ENCODE data around the gene NDUFA8. TPM values are rescaled to one million over a fixed set of nuclear protein-coding genes. Genes with fewer than 3 reads are reported as not detected.
A peak's percentile ranks its signal among the peaks of the same experiment; 100 is the strongest.

NDUFA8 gene
- total RNA-seq, 8 experiments from 2014 or later: 40.9 to 119 (median 64.1) TPM

DNA sequence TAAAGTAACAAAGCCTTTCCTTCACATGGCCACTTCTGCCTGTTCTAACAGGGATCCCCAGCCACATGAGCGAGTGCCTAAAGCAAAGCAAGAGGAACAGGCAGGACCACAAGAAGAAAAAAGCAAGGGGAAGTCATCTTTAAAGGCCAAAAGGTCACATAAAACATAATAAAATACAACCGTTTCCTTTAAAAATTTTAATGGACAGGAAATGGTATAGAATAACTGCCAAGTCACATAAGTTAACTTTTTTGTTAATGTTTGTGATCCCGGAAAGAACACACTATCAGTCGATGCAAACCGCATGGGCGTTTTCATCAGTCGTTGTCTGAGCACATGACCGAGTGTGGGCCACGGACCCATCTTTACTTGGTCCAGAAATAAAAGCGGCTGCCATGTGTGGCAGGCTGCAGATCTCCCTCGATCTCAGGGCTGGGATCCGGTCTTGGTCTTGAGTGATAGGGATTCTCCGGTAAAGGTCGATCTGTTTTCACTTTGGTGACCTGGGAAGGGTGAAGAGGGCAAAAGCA lies 15.6 kb downstream of the NDUFA8 start:
- no peak for ATAC-seq (replicated peaks in 6 of 8)

DNA sequence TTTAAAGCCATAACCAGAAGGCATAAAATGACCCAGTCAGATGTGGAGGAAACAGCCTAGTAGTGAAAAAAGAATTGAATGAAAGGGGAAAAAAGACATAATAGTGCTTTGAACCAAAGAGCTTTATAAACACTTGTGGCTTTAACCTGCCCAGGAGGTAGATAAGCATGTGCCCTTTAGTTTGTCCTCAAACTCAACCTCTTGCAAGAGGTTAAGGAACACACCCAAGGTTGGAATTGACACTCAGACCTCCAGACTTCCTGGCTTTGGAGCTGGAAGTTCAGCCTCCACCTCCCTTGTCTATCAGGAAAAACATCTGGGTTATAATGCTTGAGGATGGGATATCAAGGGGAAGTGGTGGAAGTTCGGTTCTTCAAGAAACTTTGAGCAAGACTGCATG lies 16.3 kb downstream of the NDUFA8 start:
- WGBS, 10 experiments: 100% methylated on average over 1 of the region's 1 CpG; no CpG with 5 or more reads in 7 of the 10 experiments
- H3K4me1 ChIP-seq (replicated peaks in 1 of 2): no peaks in the 10 kb centered on the region
- no peak for ATAC-seq (replicated peaks in 6 of 8)
- in situ Hi-C loops (cut with MboI; ENCODE audit: low pct_unique_long_range_greater_than_20kb in 2 of 9, low sequenced_read_pairs in 9 of 9, unreplicated experiment in 9 of 9): loop anchor here in 2 of 9 experiments (25.0 kb wide), 2 partner anchors 319 to 669 kb away; partner anchors contain the start of gene OR1K1 (in 2 of the 2)
- H3K4me3 ChIP-seq: no peak overlapping the region
- H3K27ac ChIP-seq: no peak overlapping the region

More for the DNA sequence above, 15.6 kb downstream of the NDUFA8 start:
- Histone ChIP-seq H3K4me3 (no peak overlapping the region), H3K27ac (no peak overlapping the region), H3K4me1 (replicated peaks in 1 of 2) (no peaks in the 10 kb centered on the region)
- in situ Hi-C loops (cut with MboI; ENCODE audit: low pct_unique_long_range_greater_than_20kb in 2 of 9, low sequenced_read_pairs in 9 of 9, unreplicated experiment in 9 of 9): loop anchor here in 2 of 9 experiments (25.0 kb wide), 2 partner anchors 318 to 668 kb away; partner anchors contain the start of gene OR1K1 (in 2 of the 2)
- WGBS, 10 experiments: 80 to 100% (median 93%) methylated on average over 1 to 12 of the region's 14 CpGs; no CpG with 5 or more reads in 1 of the 10 experiments

DNA sequence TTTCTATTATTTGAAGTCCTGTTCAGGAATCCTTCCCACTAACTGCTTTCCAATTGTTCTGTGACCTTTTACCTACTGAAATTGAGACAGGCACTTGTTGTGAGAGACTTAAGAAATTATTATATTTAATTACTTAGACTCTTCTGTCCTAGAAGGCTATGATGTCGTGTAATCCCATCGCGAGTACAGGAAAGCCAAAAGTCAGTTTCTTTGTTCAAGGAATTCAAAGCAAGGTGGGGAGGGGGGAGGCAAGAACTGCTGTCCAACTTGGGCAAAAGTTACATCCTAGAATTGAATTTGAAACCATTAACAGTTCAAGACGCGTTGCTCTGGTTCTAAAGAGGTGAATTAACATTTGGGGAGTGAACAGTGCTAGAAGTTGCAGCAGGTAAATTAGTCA lies 17.9 kb downstream of the NDUFA8 start:
- Histone ChIP-seq H3K27ac (no peak overlapping the region), H3K4me1 (replicated peaks in 1 of 2) (no peaks in the 10 kb centered on the region), H3K4me3 (no peak overlapping the region)
- in situ Hi-C loops (cut with MboI; ENCODE audit: low pct_unique_long_range_greater_than_20kb in 2 of 9, low sequenced_read_pairs in 9 of 9, unreplicated experiment in 9 of 9): loop anchor here in 2 of 9 experiments (25.0 kb wide), 2 partner anchors 321 to 671 kb away; partner anchors contain the start of gene OR1K1 (in 2 of the 2)
- no peak for ATAC-seq (replicated peaks in 6 of 8)
- whole genome bisulfite sequencing, 10 experiments: 60 to 100% (median 93%) methylated on average over 1 to 5 of the region's 5 CpGs; no CpG with 5 or more reads in 3 of the 10 experiments

DNA sequence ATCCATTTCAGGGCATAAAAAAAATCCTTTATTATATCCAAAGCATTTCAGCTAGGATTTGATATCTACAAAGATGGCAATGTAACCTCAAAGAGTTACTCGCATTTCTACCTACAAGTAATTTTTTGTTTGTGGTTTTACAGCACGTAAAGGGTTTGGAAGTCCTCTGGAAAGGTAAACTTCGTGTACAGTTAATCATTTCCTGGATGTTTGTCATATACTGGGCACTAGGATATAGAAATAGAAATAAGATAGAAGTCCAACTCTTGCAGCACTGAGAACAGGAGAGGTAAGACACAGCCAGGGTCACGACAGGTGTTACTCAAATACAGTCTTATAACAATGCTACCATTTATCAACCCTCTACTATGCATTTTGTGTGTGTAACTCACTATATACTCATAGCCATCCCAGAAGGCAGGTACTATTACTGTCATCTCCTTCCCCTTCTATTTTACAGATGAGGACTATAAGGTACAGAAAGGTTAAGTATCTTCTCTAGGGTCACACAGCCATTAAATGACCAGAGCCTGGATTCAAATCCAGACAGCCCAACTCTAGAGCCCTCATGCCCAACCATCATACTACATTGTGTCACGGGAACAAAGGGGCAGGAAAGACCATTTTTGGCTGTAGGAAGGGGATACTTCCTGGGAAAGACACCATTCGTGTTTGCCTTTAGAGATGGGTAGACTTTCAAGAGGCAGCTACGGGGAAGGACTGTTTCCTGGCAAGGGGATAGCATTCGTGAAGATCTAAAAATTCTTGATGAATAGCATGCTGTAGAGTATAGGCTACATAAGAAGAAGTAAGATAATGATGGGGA lies 19.0 kb downstream of the NDUFA8 start:
- Histone ChIP-seq H3K27ac (no peak overlapping the region), H3K4me3 (no peak overlapping the region), H3K4me1 (replicated peaks in 1 of 2) (no peaks in the 10 kb centered on the region)
- in situ Hi-C loops (cut with MboI; ENCODE audit: low pct_unique_long_range_greater_than_20kb in 2 of 9, low sequenced_read_pairs in 9 of 9, unreplicated experiment in 9 of 9): loop anchor here in 2 of 9 experiments (25.0 kb wide), 2 partner anchors 322 to 672 kb away; partner anchors contain the start of gene OR1K1 (in 2 of the 2)
- ATAC-seq (replicated peaks in 6 of 8): no peak
- 72 to 100% (median 82%) methylated on average over 1 to 6 of the region's 8 CpGs for WGBS, 10 experiments

DNA sequence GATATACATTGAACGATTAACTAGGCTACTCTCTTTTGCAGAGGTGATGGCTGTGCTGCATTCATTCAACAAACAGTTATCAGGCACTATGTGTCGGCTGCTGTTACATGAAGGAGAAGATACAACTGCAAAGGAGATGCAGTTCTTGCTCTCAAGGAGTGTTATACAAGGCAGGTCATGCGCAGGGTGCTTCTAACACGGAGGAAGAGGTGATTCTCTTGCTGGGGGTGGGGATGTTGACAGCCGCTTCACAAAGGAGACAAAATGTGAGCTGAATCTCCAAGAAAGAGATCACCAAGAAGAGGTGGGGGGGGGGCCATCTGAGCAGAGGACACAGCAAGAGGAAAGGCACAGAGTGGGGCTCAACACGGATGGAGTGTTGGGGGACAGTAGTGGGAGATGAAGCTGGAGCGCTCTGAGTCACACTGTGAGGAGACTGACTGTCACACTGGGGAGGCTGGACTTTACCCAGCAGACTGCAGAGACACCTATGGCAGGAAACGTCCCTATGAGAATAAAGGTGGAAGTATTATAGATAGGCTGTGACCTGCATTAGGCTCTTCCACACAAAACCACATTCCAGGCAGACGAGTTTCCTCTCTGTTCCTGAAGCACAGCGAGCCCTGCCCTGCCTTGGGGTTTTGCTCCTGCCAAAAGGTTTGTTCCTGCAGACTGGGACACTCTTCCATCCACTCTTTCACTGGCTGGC lies 20.9 kb downstream of the NDUFA8 start:
- in situ Hi-C loops (cut with MboI; ENCODE audit: low pct_unique_long_range_greater_than_20kb in 2 of 9, low sequenced_read_pairs in 9 of 9, unreplicated experiment in 9 of 9): loop anchor here in 2 of 9 experiments (25.0 kb wide), 2 partner anchors 324 to 674 kb away; partner anchors contain the start of gene OR1K1 (in 2 of the 2)
- no peak overlapping the region for H3K4me3 ChIP-seq
- H3K27ac ChIP-seq: no peak overlapping the region
- peaks cover 3% of the 10 kb centered on the region in 2 donors for H3K4me1 ChIP-seq (replicated peaks in 1 of 2)
- 30 to 71% (median 59%) methylated on average over 2 to 7 of the region's 10 CpGs; no CpG with 5 or more reads in 4 of the 10 experiments for WGBS, 10 experiments
- peak in 1 of 8 experiments; percentile 12 for ATAC-seq (replicated peaks in 6 of 8)

DNA sequence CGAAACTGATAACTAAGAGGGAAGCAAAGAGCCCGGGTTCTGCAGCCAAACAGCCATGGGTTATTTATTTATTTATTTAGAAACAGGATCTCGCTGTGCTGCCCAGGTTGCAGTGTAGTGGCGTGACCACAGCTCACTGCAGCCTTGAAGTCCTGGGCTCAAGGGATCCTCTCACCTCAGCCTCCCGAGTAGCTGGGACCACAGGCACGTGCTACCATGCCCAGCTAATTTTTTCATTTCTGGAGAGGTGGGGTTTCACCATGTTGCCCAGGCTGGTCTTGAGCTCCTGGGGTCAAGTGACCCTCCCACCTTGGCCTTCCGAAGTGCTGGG lies 24.1 kb downstream of the NDUFA8 start:
- H3K27ac ChIP-seq: no peak overlapping the region
- 60 to 100% (median 80%) methylated on average over 1 to 5 of the region's 7 CpGs; no CpG with 5 or more reads in 2 of the 10 experiments for WGBS, 10 experiments
- no peak overlapping the region for H3K4me3 ChIP-seq
- in situ Hi-C loops (cut with MboI; ENCODE audit: low pct_unique_long_range_greater_than_20kb in 2 of 9, low sequenced_read_pairs in 9 of 9, unreplicated experiment in 9 of 9): loop anchor here in 2 of 9 experiments (25.0 kb wide), 2 partner anchors 327 to 677 kb away; partner anchors contain the start of gene OR1K1 (in 2 of the 2)
- H3K4me1 ChIP-seq (replicated peaks in 1 of 2): peaks cover 9 to 11% of the 10 kb centered on the region in 2 donors
- no peak for ATAC-seq (replicated peaks in 6 of 8)

DNA sequence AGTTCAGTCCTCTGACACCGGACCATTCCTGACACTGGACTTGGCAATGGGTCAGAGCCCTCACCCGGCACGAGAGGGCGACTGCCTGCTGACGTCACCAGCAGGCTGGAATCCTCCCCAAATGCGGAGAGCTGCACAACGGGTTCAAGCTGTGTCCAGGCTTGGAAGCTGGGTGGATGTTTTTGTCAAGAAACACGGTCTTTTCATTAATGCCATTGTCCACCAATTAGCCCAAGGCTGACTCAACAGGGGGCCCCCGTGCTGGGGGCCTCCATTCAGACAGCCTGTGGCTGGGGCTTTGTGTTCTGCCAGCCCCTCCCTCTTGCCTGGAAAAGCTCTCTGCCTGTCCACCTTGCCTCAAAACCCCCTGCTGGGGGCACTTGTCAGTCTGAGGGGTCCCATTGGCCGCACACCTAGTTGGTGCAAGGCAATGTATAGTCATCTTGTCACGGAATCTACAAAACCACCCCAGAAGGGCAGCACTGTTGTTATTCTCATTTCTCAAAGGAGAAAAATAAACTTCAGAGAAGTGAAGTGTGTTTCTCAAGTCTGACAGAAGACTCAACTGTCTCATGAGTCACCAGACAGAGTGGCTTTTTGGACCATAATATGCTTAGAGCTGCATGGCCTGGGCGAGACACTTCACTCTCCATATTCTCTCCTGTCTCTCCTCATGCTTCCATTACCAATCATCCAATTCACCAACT lies 24.6 kb downstream of the NDUFA8 start:
- in situ Hi-C loops (cut with MboI; ENCODE audit: low pct_unique_long_range_greater_than_20kb in 2 of 9, low sequenced_read_pairs in 9 of 9, unreplicated experiment in 9 of 9): loop anchor here in 2 of 9 experiments (25.0 kb wide), 2 partner anchors 327 to 677 kb away; partner anchors contain the start of gene OR1K1 (in 2 of the 2)
- 0 to 50% (median 31%) methylated on average over 1 to 6 of the region's 12 CpGs; no CpG with 5 or more reads in 4 of the 10 experiments for WGBS, 10 experiments
- H3K4me3 ChIP-seq: no peak overlapping the region

DNA sequence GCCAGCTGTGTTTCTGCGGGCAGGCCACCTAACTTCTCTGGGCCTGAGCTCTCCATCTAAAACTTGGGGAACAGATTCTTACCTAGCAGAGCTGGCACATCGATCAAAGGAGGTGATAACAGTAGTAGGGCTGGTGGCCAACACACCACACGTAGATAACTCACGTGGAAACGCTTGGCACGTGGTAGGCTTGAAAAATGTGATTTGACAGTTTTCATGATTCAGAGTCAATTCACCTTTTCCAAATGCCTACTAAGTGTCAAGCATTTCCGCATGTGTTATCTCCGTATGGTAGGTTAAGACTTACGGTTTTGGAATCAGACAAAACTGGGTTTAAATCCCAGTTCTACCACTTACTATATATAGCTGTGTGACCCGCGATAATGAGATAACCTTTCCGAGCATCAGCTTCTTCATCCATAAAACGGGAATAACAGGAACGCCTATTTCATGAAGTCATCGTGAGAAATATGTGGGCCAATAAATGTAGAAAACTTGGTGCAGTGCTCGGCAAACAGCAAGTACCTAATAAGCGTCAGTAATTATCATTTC lies 25.5 kb downstream of the NDUFA8 start:
- WGBS, 10 experiments: 60 to 93% (median 83%) methylated on average over 1 to 14 of the region's 17 CpGs; no CpG with 5 or more reads in 1 of the 10 experiments
- Histone ChIP-seq H3K27ac (no peak overlapping the region), H3K4me1 (replicated peaks in 1 of 2) (peaks cover 9 to 11% of the 10 kb centered on the region in 2 donors), H3K4me3 (no peak overlapping the region)
- ATAC-seq (replicated peaks in 6 of 8): no peak
- in situ Hi-C loops (cut with MboI; ENCODE audit: low pct_unique_long_range_greater_than_20kb in 2 of 9, low sequenced_read_pairs in 9 of 9, unreplicated experiment in 9 of 9): loop anchor here in 2 of 9 experiments (25.0 kb wide), 2 partner anchors 328 to 678 kb away; partner anchors contain the start of gene OR1K1 (in 2 of the 2)

More for the DNA sequence above, 24.6 kb downstream of the NDUFA8 start:
- no peak overlapping the region for H3K27ac ChIP-seq
- peak in 7 of 8 experiments; percentile 43 to 96 (median 85) for ATAC-seq (replicated peaks in 6 of 8)
- H3K4me1 ChIP-seq (replicated peaks in 1 of 2): peaks cover 9 to 11% of the 10 kb centered on the region in 2 donors

DNA sequence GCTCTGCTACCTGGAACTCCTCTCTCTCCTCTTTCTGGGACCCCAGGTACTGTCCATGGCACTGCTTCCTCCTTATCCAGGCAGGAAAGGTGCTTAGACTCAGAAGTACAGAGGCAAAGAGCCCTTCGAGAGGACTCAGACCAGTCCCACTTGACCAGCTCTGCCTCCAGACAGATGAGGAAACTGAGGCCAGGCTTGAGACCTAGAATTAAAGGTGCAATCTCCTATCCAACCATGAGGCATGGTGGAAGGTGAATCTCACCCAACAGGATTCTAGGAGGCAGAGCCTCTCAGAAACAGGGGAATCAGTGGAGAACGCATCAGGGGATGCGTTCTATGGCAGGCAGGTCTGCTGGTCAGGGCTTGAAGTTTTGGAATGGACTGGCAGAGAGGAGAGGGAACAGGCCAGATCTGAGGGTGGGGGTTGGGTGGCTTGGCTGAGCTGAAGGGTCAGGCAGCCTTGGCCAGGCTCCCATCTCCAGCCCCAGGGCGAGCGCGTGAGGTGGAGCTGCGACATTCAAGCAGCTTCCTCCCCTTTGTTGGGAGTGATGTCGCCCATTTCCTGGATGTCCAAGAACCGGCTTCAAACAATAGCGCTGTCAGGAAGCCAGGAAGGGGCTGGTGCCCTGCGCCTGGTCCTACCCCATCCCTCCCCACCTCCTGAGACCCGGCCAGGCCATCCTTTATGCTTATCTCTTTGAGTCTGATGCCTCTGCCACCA lies 26.2 kb downstream of the NDUFA8 start:
- no peak overlapping the region for H3K27ac ChIP-seq
- H3K4me1 ChIP-seq (replicated peaks in 1 of 2): peaks cover 9 to 11% of the 10 kb centered on the region in 2 donors
- WGBS, 10 experiments: 50 to 100% (median 81%) methylated on average over 2 to 8 of the region's 12 CpGs; no CpG with 5 or more reads in 4 of the 10 experiments
- in situ Hi-C loops (cut with MboI; ENCODE audit: low pct_unique_long_range_greater_than_20kb in 2 of 9, low sequenced_read_pairs in 9 of 9, unreplicated experiment in 9 of 9): loop anchor here in 2 of 9 experiments (25.0 kb wide), 2 partner anchors 329 to 679 kb away; partner anchors contain the start of gene OR1K1 (in 2 of the 2)
- no peak for ATAC-seq (replicated peaks in 6 of 8)
- H3K4me3 ChIP-seq: no peak overlapping the region

DNA sequence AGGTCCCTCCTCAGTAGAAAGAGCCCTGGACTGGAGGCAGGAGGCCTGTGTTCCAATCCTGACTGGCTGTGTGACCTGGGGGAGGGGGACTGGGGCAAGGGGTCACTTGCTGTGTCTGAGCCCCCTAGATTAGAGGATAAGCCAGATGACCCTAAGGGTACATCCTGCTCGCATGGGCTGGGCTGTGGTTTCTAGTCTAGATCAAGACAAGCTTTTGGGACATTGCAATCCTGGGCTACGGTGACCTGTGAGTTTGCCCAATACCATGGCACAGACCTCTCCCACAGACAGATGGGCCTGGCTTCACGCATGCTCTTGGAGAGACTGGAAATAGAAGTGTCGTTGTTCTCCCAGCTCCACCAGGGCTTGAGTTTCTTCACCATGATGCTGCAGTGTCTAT lies 27.0 kb downstream of the NDUFA8 start:
- ATAC-seq (replicated peaks in 6 of 8): no peak
- peaks cover 9 to 11% of the 10 kb centered on the region in 2 donors for H3K4me1 ChIP-seq (replicated peaks in 1 of 2)
- no peak overlapping the region for H3K27ac ChIP-seq
- 80 to 93% methylated on average over 1 to 2 of the region's 4 CpGs; no CpG with 5 or more reads in 8 of the 10 experiments for WGBS, 10 experiments
- no peak overlapping the region for H3K4me3 ChIP-seq
- in situ Hi-C loops (cut with MboI; ENCODE audit: low pct_unique_long_range_greater_than_20kb in 2 of 9, low sequenced_read_pairs in 9 of 9, unreplicated experiment in 9 of 9): loop anchor here in 2 of 9 experiments (25.0 kb wide), 2 partner anchors 330 to 680 kb away; partner anchors contain the start of gene OR1K1 (in 2 of the 2)

DNA sequence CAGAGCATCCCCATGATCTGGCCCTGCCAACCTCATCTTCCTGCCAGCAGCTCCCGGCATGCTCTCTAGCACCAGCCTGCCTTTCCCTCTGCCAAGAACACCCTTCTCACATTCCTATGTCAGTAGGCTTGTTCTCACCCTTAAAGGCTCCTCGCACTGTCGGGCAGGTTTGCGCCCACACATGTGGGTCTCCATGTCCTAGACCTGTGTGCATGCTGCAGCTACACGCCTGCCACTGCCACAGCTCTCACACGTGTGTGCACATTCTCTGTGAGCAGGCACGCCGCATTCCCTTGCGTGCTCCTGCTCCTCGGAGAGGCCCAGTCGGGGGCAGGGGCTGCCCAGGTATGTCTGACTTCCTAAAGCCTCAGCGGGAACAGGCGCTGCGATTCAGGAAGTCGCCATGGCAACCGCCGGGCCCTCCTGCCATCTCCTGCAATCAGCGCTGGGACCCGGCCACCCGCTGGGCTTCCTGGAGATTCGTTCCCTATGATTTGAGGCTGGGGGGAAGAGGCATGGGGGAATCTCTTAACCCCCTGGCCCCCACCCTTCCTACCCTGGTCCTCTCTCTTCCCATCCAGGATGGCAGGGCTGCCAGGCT lies 28.1 kb downstream of the NDUFA8 start:
- Histone ChIP-seq H3K4me3 (no peak overlapping the region), H3K27ac (no peak overlapping the region), H3K4me1 (replicated peaks in 1 of 2) (peaks cover 11 to 12% of the 10 kb centered on the region in 2 donors)
- in situ Hi-C loops (cut with MboI; ENCODE audit: low pct_unique_long_range_greater_than_20kb in 2 of 9, low sequenced_read_pairs in 9 of 9, unreplicated experiment in 9 of 9): loop anchor here in 2 of 9 experiments (25.0 kb wide), 2 partner anchors 331 to 681 kb away; partner anchors contain the start of gene OR1K1 (in 2 of the 2)
- WGBS, 10 experiments: 0 to 51% (median 22%) methylated on average over 1 to 5 of the region's 21 CpGs; no CpG with 5 or more reads in 6 of the 10 experiments
- peak in 5 of 8 experiments; percentile 35 to 82 (median 66) for ATAC-seq (replicated peaks in 6 of 8)

Measured in motor neuron (in vitro differentiated cells).